T-cell (primary cell): ENCODE results near the gene MDP1. TPM values are rescaled to one million over a fixed set of nuclear protein-coding genes. Genes with fewer than 3 reads are reported as not detected.
"Not testable (repeated sequence)": the region's sequence is repeated elsewhere in the genome, so short reads cannot be mapped to it uniquely, and the experiment has no call there.

Experiments used
- ATAC-seq, 4 experiments: fragments of 200-7000 bp in 3 of 4; fragments of 150-1000 bp in 1 of 4; cut with Tn5 transposase; replicated peaks in 1 of 4; 1 replicate in 3 of 4; 2 replicates in 1 of 4; pipeline ENCODE4 v1.10.0; 2021; ENCODE audit warnings: moderate library complexity in 3 of 4, mild to moderate bottlenecking in 2 of 4, moderate number of reproducible peaks in 1 of 4
- CTCF ChIA-PET, 2 donors: fragments of 300-600 bp; sonication (Branson Sonifier 250); formaldehyde crosslinking; loops; one replicate each; lab custom pipeline; 2022; ENCODE audit warnings: antibody characterized with exemption in 2 of 2; lab: Charles Lee
- POLR2A ChIA-PET, 2 donors: fragments of 300-600 bp; sonication (Branson Sonifier 250); formaldehyde crosslinking; loops; one replicate each; lab custom pipeline; 2022; ENCODE audit warnings: antibody characterized with exemption in 2 of 2; lab: Charles Lee
- DNase-seq, 35 experiments: peaks; one replicate each; pipeline versions ENCODE4 v3.0.0 to v3.0.0-alpha.2; 2013 to 2023
- H3K27ac ChIP-seq: one replicate; pipeline ENCODE4 v1.5.1; 2013; ENCODE audit warnings: low read length
- H3K27me3 ChIP-seq, 2 experiments: replicated peaks in 1 of 2; 1 replicate in 1 of 2; 2 replicates in 1 of 2; pipeline versions ENCODE4 v1.6.1 to v1.7.0; 2013; ENCODE audit warnings: low read length in 1 of 2, mixed read lengths in 1 of 2; ENCODE audit not compliant: control insufficient read depth in 2 of 2, insufficient read depth in 2 of 2; ENCODE audit errors: extremely low read depth in 1 of 2
- H3K36me3 ChIP-seq, 2 donors: 1 replicate in 1 of 2; 2 replicates in 1 of 2; pipeline versions ENCODE4 v1.6.1 to v1.7.0; 2013; ENCODE audit warnings: low read length in 1 of 2; ENCODE audit not compliant: control insufficient read depth in 2 of 2, insufficient read depth in 1 of 2; ENCODE audit errors: extremely low read depth in 1 of 2
- H3K4me1 ChIP-seq, 2 experiments: 1 replicate in 1 of 2; 2 replicates in 1 of 2; pipeline versions ENCODE4 v1.6.1 to v1.7.0; 2013; ENCODE audit warnings: low read length in 2 of 2, mixed read lengths in 1 of 2; ENCODE audit not compliant: insufficient read depth in 2 of 2, control insufficient read depth in 1 of 2; ENCODE audit errors: extremely low read depth in 1 of 2
- H3K4me3 ChIP-seq, 2 donors: 1 replicate in 1 of 2; 2 replicates in 1 of 2; pipeline versions ENCODE4 v1.5.1 to v1.7.0; 2013; ENCODE audit warnings: mild to moderate bottlenecking in 2 of 2, low read length in 1 of 2, moderate library complexity in 1 of 2; ENCODE audit not compliant: control insufficient read depth in 1 of 2; ENCODE audit errors: extremely low read depth in 1 of 2
- H3K9me3 ChIP-seq: 2 replicates; pipeline ENCODE4 v1.7.0; 2013
- H3K27ac Mint-ChIP-seq, 2 donors: one replicate each; pipeline ENCODE4 v1.8.0; 2020 to 2021; ENCODE audit warnings: mild to moderate bottlenecking in 2 of 2, mixed read lengths in 2 of 2
- H3K27me3 Mint-ChIP-seq, 2 donors: one replicate each; pipeline ENCODE4 v1.8.0; 2021 to 2022; ENCODE audit warnings: mixed read lengths in 2 of 2
- H3K36me3 Mint-ChIP-seq: one replicate; pipeline ENCODE4 v1.8.0; 2021; ENCODE audit warnings: mixed read lengths
- H3K4me1 Mint-ChIP-seq, 3 donors: one replicate each; pipeline ENCODE4 v1.8.0; 2020 to 2022; ENCODE audit warnings: mixed read lengths in 3 of 3, mild to moderate bottlenecking in 1 of 3
- H3K4me3 Mint-ChIP-seq, 3 donors: one replicate each; pipeline ENCODE4 v1.8.0; 2020 to 2022; ENCODE audit warnings: mild to moderate bottlenecking in 3 of 3, mixed read lengths in 3 of 3, moderate library complexity in 3 of 3
- H3K9me3 Mint-ChIP-seq, 3 donors: one replicate each; pipeline ENCODE4 v1.8.0; 2020 to 2022; ENCODE audit warnings: mixed read lengths in 3 of 3
- WGBS: methylation state at CpG from one replicate; pipeline ENCODE4 v1.1.5; 2013; ENCODE audit warnings: missing lambda C conversion rate; ENCODE audit not compliant: insufficient coverage; 5-methylcytosine and 5-hydroxymethylcytosine counted together
- total RNA-seq, 35 experiments: library from RNA in 6 of 35; stranded (reverse) in 6 of 35; fragments of 120-200 nt in 1 of 35; gene quantifications; one replicate each; pipeline versions ENCODE4 v1.2.1 to v1.2.4 and lab custom pipeline; 2013 to 2026

MDP1 gene
- total RNA-seq, 5 donors from 2014 or later (not counting 1 experiment from before 2014, with no cell fraction given): 7.2 to 17.5 (median 12.1) TPM

- Histone ChIP-seq H3K4me1 (peaks cover 5 to 24% of the 10 kb centered on the region in 2 experiments), H3K9me3 (no peaks in the 10 kb centered on the region), H3K27me3 (no peaks in the 10 kb centered on the region), H3K4me3 (peak overlapping the region in 1 of 2 donors; percentile 6), H3K27ac (peak overlapping the region; percentile 67), H3K36me3 (no peaks in the 10 kb centered on the region)
- DNase-seq (peak in 5 of 35 experiments; percentile 2 to 60 (median 16)), ATAC-seq (no peak)
- 38% methylated on average over 2 of the region's 3 CpGs for WGBS
- CTCF ChIA-PET: interaction anchor here (0.6 to 3.3 kb wide), 13 partner anchors 12 to 185 kb away, joined by 3 to 16 read pairs (median 5); partner anchors contain the start of genes CIDEB (in 1 of the 2) and RABGGTA (in 1 of the 2)
- Mint-ChIP-seq H3K9me3 (no peaks in the 10 kb centered on the region), H3K36me3 (peaks cover 11% of the 10 kb centered on the region), H3K27me3 (no peaks in the 10 kb centered on the region), H3K4me1 (peaks cover 33 to 52% (median 34%) of the 10 kb centered on the region in 3 donors), H3K4me3 (peak overlapping the region; percentile 47 to 69 (median 50)), H3K27ac (peak overlapping the region; percentile 84 to 97)
- POLR2A ChIA-PET: interaction anchor here (0.6 to 1.0 kb wide), 3 partner anchors 20 to 49 kb away, joined by 3 to 5 read pairs (median 4); partner anchors contain the start of gene CHMP4A (in 1 of the 2)
These were observed 30.9 kb upstream of the MDP1 start for GRCh38 chr14:24246765-24247212.

- ChIA-PET POLR2A (interaction anchor here (0.6 to 0.7 kb wide), 2 partner anchors 106 to 196 kb away, joined by 4 to 9 read pairs; no protein-coding TSS in a partner anchor), CTCF (interaction anchor here in 1 of 2 donors (0.6 to 3.6 kb wide), 8 partner anchors 20 to 656 kb away, joined by 3 to 30 read pairs (median 4); partner anchors contain the start of gene RABGGTA)
- peak overlapping the region in 2 of 3 donors; percentile 43 to 74 for H3K4me3 Mint-ChIP-seq
- not testable (repeated sequence) for H3K9me3 ChIP-seq, H3K36me3 Mint-ChIP-seq, H3K27ac ChIP-seq, H3K4me3 ChIP-seq, H3K27me3 ChIP-seq, H3K9me3 Mint-ChIP-seq, ATAC-seq, H3K36me3 ChIP-seq, H3K27me3 Mint-ChIP-seq, DNase-seq
- 99% methylated on average over 6 of the region's 11 CpGs for WGBS
- peaks cover 14 to 38% of the 10 kb centered on the region in 2 experiments for H3K4me1 ChIP-seq
- peaks cover 42 to 56% (median 42%) of the 10 kb centered on the region in 3 donors for H3K4me1 Mint-ChIP-seq
- H3K27ac Mint-ChIP-seq: peak overlapping the region in 1 of 2 donors; percentile 91
These were observed 29.5 kb upstream of the MDP1 start for GRCh38 chr14:24245350-24245749.

- Histone ChIP-seq H3K27me3 (no peaks in the 10 kb centered on the region), H3K9me3 (no peaks in the 10 kb centered on the region), H3K27ac (peak overlapping the region; percentile 97), H3K4me3 (peak overlapping the region; percentile 81 to 96), H3K4me1 (peaks cover 26 to 54% of the 10 kb centered on the region in 2 experiments), H3K36me3 (peaks cover 8 to 28% of the 10 kb centered on the region in 2 donors)
- Mint-ChIP-seq H3K36me3 (peaks cover 22% of the 10 kb centered on the region), H3K4me3 (peak overlapping the region; percentile 83 to 98 (median 98)), H3K4me1 (peaks cover 61 to 68% (median 62%) of the 10 kb centered on the region in 3 donors), H3K27me3 (no peaks in the 10 kb centered on the region), H3K9me3 (no peaks in the 10 kb centered on the region), H3K27ac (peak overlapping the region; percentile 100)
- ChIA-PET POLR2A (interaction anchor here (0.7 to 1.6 kb wide), 6 partner anchors 12 to 65 kb away, joined by 3 to 19 read pairs (median 6); partner anchors contain the start of genes CIDEB (in 1 of the 2) and RABGGTA (in 1 of the 2)), CTCF (interaction anchor here (0.7 to 3.7 kb wide), 24 partner anchors 10 to 1720 kb away, joined by 3 to 104 read pairs (median 8); partner anchors contain the start of genes DHRS1 (in 2 of the 2), NOP9 (in 2 of the 2), CBLN3 (in 1 of the 2) and CHMP4A (in 1 of the 2))
- ATAC-seq: no peak
- no peak for DNase-seq
- WGBS: 42% methylated on average over 5 of the region's 10 CpGs
These were observed 27.5 kb upstream of the MDP1 start for GRCh38 chr14:24243336-24243836.

- Histone ChIP-seq H3K27ac (peak overlapping the region; percentile 97), H3K9me3 (no peaks in the 10 kb centered on the region), H3K36me3 (peaks cover 11 to 43% of the 10 kb centered on the region in 2 donors), H3K4me3 (peak overlapping the region; percentile 81 to 96), H3K27me3 (no peaks in the 10 kb centered on the region), H3K4me1 (peaks cover 26 to 56% of the 10 kb centered on the region in 2 experiments)
- H3K4me3 Mint-ChIP-seq: peak overlapping the region; percentile 83 to 98 (median 98)
- WGBS: 4% methylated on average over 39 of the region's 39 CpGs
- H3K27ac Mint-ChIP-seq: peak overlapping the region; percentile 100
- H3K36me3 Mint-ChIP-seq: peaks cover 35% of the 10 kb centered on the region
- ChIA-PET CTCF (interaction anchor here (0.6 to 3.7 kb wide), 34 partner anchors 9 to 200 kb away, joined by 3 to 104 read pairs (median 7); partner anchors contain the start of genes DHRS1 (in 2 of the 2), NOP9 (in 2 of the 2), RABGGTA (in 2 of the 2) and CBLN3 (in 1 of the 2)), POLR2A (interaction anchor here (0.5 to 2.0 kb wide), 25 partner anchors 9 to 196 kb away, joined by 3 to 27 read pairs (median 4); partner anchors contain the start of genes CBLN3 (in 1 of the 2), CHMP4A (in 1 of the 2), CIDEB (in 1 of the 2) and DCAF11 (in 1 of the 2))
- no peaks in the 10 kb centered on the region for H3K9me3 Mint-ChIP-seq
- DNase-seq (peak in 34 of 35 experiments; percentile 85 to 96 (median 92)), ATAC-seq (peak; percentile 84 to 90 (median 86))
- peaks cover 66 to 73% (median 69%) of the 10 kb centered on the region in 3 donors for H3K4me1 Mint-ChIP-seq
- H3K27me3 Mint-ChIP-seq: no peaks in the 10 kb centered on the region
These were observed 26.1 kb upstream of the MDP1 start for GRCh38 chr14:24241829-24242443.

- DNase-seq (no peak), ATAC-seq (no peak)
- 93% methylated on average over 5 of the region's 9 CpGs for WGBS
- Histone ChIP-seq H3K36me3 (peaks cover 11 to 59% of the 10 kb centered on the region in 2 donors), H3K27me3 (no peaks in the 10 kb centered on the region), H3K4me3 (no peak overlapping the region), H3K4me1 (peaks cover 26 to 52% of the 10 kb centered on the region in 2 experiments), H3K27ac (no peak overlapping the region), H3K9me3 (no peaks in the 10 kb centered on the region)
- H3K27ac Mint-ChIP-seq: peak overlapping the region; percentile 77 to 83
- POLR2A ChIA-PET: interaction anchor here (0.6 to 1.1 kb wide), 3 partner anchors 29 to 32 kb away, joined by 3 to 5 read pairs (median 3); no protein-coding TSS in a partner anchor
- CTCF ChIA-PET: interaction anchor here in 1 of 2 donors (2.9 kb wide), 1 partner anchor 59 kb away, joined by 104 read pairs; the partner anchor contains the start of genes DHRS1 and NOP9
- peaks cover 47% of the 10 kb centered on the region for H3K36me3 Mint-ChIP-seq
- H3K4me1 Mint-ChIP-seq: peaks cover 69 to 82% (median 79%) of the 10 kb centered on the region in 3 donors
- H3K27me3 Mint-ChIP-seq: no peaks in the 10 kb centered on the region
- H3K4me3 Mint-ChIP-seq: peak overlapping the region; percentile 83 to 98 (median 98)
- no peaks in the 10 kb centered on the region for H3K9me3 Mint-ChIP-seq
These were observed 24.4 kb upstream of the MDP1 start for GRCh38 chr14:24240110-24240918.
